ENCODE data around the gene BCAP31.

DNA sequence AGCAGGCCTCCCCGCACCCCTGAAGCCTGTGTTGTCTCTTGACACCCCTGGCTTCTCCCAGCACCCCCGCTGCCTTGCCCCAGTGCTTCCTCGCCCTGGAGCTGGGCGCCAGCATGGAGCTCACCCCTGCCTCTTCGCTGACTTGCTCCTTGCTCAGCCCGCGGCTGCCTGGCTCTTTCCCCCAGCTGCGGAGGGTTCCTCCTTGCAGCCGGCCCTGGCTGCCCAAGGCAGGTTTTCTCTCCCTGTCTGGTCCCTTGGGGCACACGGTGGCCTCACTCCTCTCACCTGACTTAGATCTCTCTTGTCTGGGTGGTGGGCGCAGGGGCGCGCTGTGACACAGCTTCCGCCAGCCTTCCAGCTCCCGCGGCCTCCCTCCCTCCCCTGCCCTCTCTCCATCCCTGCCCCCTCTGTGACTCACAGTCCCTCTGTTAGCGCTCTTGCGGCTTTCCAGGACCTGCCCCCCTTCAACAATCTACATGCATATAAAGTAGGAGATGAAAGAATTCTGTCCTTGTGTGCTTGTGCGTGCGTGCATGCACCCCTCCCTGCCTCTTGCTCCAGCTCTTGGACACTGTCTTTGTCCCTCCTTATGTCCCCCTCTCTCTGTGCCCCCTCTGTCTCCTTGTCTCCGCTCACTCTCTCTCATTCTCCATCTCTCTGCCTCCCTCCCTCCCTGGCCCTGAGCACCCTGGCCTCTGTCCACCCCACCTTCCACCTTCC lies 42.1 kb upstream of the BCAP31 start:
- TF ChIP-seq, protein P1, sequence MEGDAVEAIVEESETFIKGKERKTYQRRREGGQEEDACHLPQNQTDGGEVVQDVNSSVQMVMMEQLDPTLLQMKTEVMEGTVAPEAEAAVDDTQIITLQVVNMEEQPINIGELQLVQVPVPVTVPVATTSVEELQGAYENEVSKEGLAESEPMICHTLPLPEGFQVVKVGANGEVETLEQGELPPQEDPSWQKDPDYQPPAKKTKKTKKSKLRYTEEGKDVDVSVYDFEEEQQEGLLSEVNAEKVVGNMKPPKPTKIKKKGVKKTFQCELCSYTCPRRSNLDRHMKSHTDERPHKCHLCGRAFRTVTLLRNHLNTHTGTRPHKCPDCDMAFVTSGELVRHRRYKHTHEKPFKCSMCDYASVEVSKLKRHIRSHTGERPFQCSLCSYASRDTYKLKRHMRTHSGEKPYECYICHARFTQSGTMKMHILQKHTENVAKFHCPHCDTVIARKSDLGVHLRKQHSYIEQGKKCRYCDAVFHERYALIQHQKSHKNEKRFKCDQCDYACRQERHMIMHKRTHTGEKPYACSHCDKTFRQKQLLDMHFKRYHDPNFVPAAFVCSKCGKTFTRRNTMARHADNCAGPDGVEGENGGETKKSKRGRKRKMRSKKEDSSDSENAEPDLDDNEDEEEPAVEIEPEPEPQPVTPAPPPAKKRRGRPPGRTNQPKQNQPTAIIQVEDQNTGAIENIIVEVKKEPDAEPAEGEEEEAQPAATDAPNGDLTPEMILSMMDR (IDR thresholded peaks at IDR 0.05), result no peak
- no peak for TF ChIP-seq POLR2A (IDR thresholded peaks at IDR 0.05)
